K562 (cell line): ENCODE data around the gene ST7. TPM values are rescaled to one million over a fixed set of nuclear protein-coding genes. Genes with fewer than 3 reads are reported as not detected.
A peak's percentile ranks its signal among the peaks of the same experiment; 100 is the strongest.

Experiments used
- ATAC-seq: fragments of 200-7000 bp; cut with Tn5 transposase; 3 replicates; pipeline ENCODE4 v1.9.1; 2020; ENCODE audit warnings: moderate library complexity
- BruUV-seq: library from RNA; stranded (reverse); fragments of 400-500 nt; replicated peaks from 2 replicates; lab custom pipeline; 2021; lab: Mats Ljungman, UMichigan
- CTCF ChIA-PET: fragments of 300-600 bp; formaldehyde crosslinking; extraction: SDS; loops from one replicate; lab custom pipeline; 2021; ENCODE audit warnings: low intra/inter-chr PET ratio; lab: Yijun Ruan, JAX
- POLR2A ChIA-PET: fragments of 300-600, 350-650 bp; sonication (Branson Sonifier 250); formaldehyde crosslinking; extraction: SDS; loops from one replicate; lab custom pipeline; 2021; ENCODE audit warnings: antibody characterized with exemption, inconsistent platforms; lab: Yijun Ruan, JAX
- DNase-seq, 4 experiments: peaks; one replicate each; pipeline versions ENCODE4 v3.0.0 to v3.0.0-alpha.2; 2011 to 2018; ENCODE audit warnings: low spot score in 3 of 4, mixed read lengths in 3 of 4; ENCODE audit errors: extremely low read depth in 1 of 4
- FAIRE-seq: peaks from 2 replicates; lab custom pipeline; 2011; peaks lifted over from hg19 to GRCh38; lab: Jason Lieb, UNC
- H2AFZ ChIP-seq: 2 replicates; pipeline ENCODE4 v1.6.0; 2011; ENCODE audit warnings: low read depth, low read length, control low read depth, inconsistent platforms
- H3K27ac ChIP-seq: fragments of 200-600 bp; 3 replicates; pipeline ENCODE4 v1.8.0; 2011; ENCODE audit warnings: low read depth, mild to moderate bottlenecking, control low read depth, inconsistent platforms, low read length, moderate library complexity, mixed read lengths; ENCODE audit errors: extremely low read depth
- H3K27me3 ChIP-seq, 2 experiments: fragments of 300-600 bp in 1 of 2; 2 replicates in 1 of 2; 3 replicates in 1 of 2; pipeline versions ENCODE4 v1.6.0 to v1.8.0; 2011; ENCODE audit warnings: inconsistent platforms in 2 of 2, low read length in 2 of 2, mild to moderate bottlenecking in 1 of 2, mixed read lengths in 1 of 2, moderate library complexity in 1 of 2; ENCODE audit not compliant: control insufficient read depth in 2 of 2, insufficient read depth in 2 of 2
- H3K36me3 ChIP-seq: fragments of 300-600 bp; 3 replicates; pipeline ENCODE4 v1.8.0; 2011; ENCODE audit warnings: mild to moderate bottlenecking, low read length, inconsistent platforms; ENCODE audit not compliant: control insufficient read depth, insufficient read depth
- H3K4me1 ChIP-seq, 2 experiments: fragments of 200-600 bp in 1 of 2; replicated peaks in 1 of 2; 2 replicates in 1 of 2; 3 replicates in 1 of 2; pipeline versions ENCODE4 v1.5.1 to v1.8.0; 2011; ENCODE audit warnings: inconsistent platforms in 2 of 2, low read length in 2 of 2, mild to moderate bottlenecking in 1 of 2, mixed read lengths in 1 of 2, moderate library complexity in 1 of 2; ENCODE audit not compliant: control insufficient read depth in 2 of 2, insufficient read depth in 2 of 2
- H3K4me2 ChIP-seq: 2 replicates; pipeline ENCODE4 v1.6.1; 2011; ENCODE audit warnings: low read length, control low read depth, inconsistent platforms, mixed read lengths; ENCODE audit not compliant: insufficient read depth
- H3K4me3 ChIP-seq: fragments of 200-600 bp; sonication (generic), shearing (Covaris generic); 2 replicates; pipeline ENCODE4 v1.5.1; 2016; ENCODE audit warnings: control low read depth, inconsistent platforms
- H3K79me2 ChIP-seq: fragments of 200-600 bp; 3 replicates; pipeline ENCODE4 v1.8.0; 2011; ENCODE audit warnings: low read length, inconsistent platforms; ENCODE audit not compliant: control insufficient read depth, insufficient read depth
- H3K9ac ChIP-seq, 2 experiments: 2 replicates each; pipeline versions ENCODE4 v1.6.0 to v1.6.1; 2011; ENCODE audit warnings: low read depth in 2 of 2, low read length in 2 of 2, control low read depth in 1 of 2, inconsistent platforms in 1 of 2, mild to moderate bottlenecking in 1 of 2, mixed read lengths in 1 of 2; ENCODE audit not compliant: insufficient read depth in 1 of 2
- H3K9me1 ChIP-seq: one replicate; pipeline ENCODE4 v1.6.0; 2011; ENCODE audit warnings: inconsistent platforms, mild to moderate bottlenecking, low read length, moderate library complexity; ENCODE audit not compliant: control insufficient read depth, insufficient read depth
- H3K9me3 ChIP-seq: replicated peaks from 2 replicates; pipeline ENCODE4 v1.5.1; 2011; ENCODE audit warnings: low read depth, low read length, inconsistent platforms; ENCODE audit not compliant: control insufficient read depth, insufficient read depth
- H4K20me1 ChIP-seq: replicated peaks from 2 replicates; pipeline ENCODE4 v1.6.1; 2011; ENCODE audit warnings: low read length, inconsistent platforms, mixed read lengths; ENCODE audit not compliant: control insufficient read depth, insufficient read depth
- ATF7 ChIP-seq: fragments of 450-650 bp; IDR thresholded peaks from 2 replicates; pipeline ENCODE4 v1.7.1; 2014; ENCODE audit warnings: mild to moderate bottlenecking, moderate library complexity
- CBFA2T3 ChIP-seq: fragments of 450-650 bp; IDR thresholded peaks from 2 replicates; pipeline ENCODE4 v1.6.1; 2017
- EP300 ChIP-seq: IDR thresholded peaks from 2 replicates; pipeline ENCODE4 v1.6.1; 2012; ENCODE audit warnings: low read length, improper control_type of control experiment
- ERF ChIP-seq: fragments of 450-650 bp; formaldehyde crosslinking; IDR thresholded peaks from 2 replicates; pipeline ENCODE4 v1.4.0; 2020; ENCODE audit warnings: mild to moderate bottlenecking, mixed read lengths
- ETV1 ChIP-seq: fragments of 450-650 bp; conservative IDR thresholded peaks from 2 replicates; pipeline ENCODE4 v1.6.1; 2016; ENCODE audit warnings: missing genetic modification characterization, control low read depth, low read depth, missing compliant biosample characterization
- FOXK2 ChIP-seq, 2 experiments: fragments of 450-650 bp; IDR thresholded peaks in 1 of 2; conservative IDR thresholded peaks in 1 of 2; 2 replicates each; pipeline ENCODE4 v1.6.1; 2016; ENCODE audit warnings: low read depth in 2 of 2, mild to moderate bottlenecking in 1 of 2
- GTF2B ChIP-seq: IDR thresholded peaks from 2 replicates; pipeline ENCODE4 v1.6.1; 2011; ENCODE audit not compliant: insufficient read length; ENCODE audit errors: extremely low read depth
- HDAC2 ChIP-seq: fragments of 450-650 bp; IDR thresholded peaks from 2 replicates; pipeline ENCODE4 v1.6.1; 2016; ENCODE audit warnings: mild to moderate bottlenecking
- JUND ChIP-seq, 2 experiments: IDR thresholded peaks; 2 replicates in 1 of 2; 3 replicates in 1 of 2; pipeline ENCODE4 v1.6.1; 2011; ENCODE audit warnings: borderline replicate concordance in 2 of 2, low read depth in 2 of 2, low read length in 2 of 2, improper control_type of control experiment in 1 of 2, missing biosample characterization in 1 of 2, missing genetic modification characterization in 1 of 2, missing genetic modification reagents in 1 of 2
- SMAD1 ChIP-seq: fragments of 150-350 bp; IDR thresholded peaks from 2 replicates; pipeline ENCODE4 v1.6.1; 2014; ENCODE audit warnings: low read length, low read depth; ENCODE audit not compliant: partially characterized antibody
- TCF3 ChIP-seq: sonication (generic); formaldehyde crosslinking; IDR thresholded peaks from 2 replicates; pipeline ENCODE4 v1.4.0; 2020; ENCODE audit warnings: mild to moderate bottlenecking, missing genetic modification reagents
- WGBS: fragments of 100-300 bp; shearing (Covaris generic); methylation state at CpG from one replicate; pipeline ENCODE4 v1.1.6; 2016; ENCODE audit warnings: low coverage, mixed read lengths; ENCODE audit not compliant: insufficient coverage; ENCODE audit errors: missing lambda C conversion rate; 5-methylcytosine and 5-hydroxymethylcytosine counted together
- in situ Hi-C: fragments of 300-500 bp; cut with MboI; formaldehyde crosslinking; loops from 4 replicates; pipeline ENCODE4 v1.15.0; 2018; ENCODE audit warnings: inconsistent platforms, mixed read lengths
- intact Hi-C: fragments of 100-400 bp; cut with micrococcal nuclease; formaldehyde crosslinking; loops from 2 replicates; pipeline ENCODE4 v1.14.2; 2022
- polyA plus RNA-seq, 8 experiments: library from polyadenylated mRNA; depleted of rRNA in 4 of 8; stranded (reverse) in 5 of 8; unstranded in 3 of 8; fragments of >200 nt; fragmentation: Nextera tagmentation in 2 of 8; fragmentation: Illumina TruSeq in 1 of 8; extraction: Ambion mirVana in 2 of 8; extraction: Trizol in 1 of 8; gene quantifications; 2 replicates each; pipeline versions ENCODE4 v1.2.1 to v1.2.3, GENCODE V29; 2011 to 2014; ENCODE audit warnings: inconsistent platforms in 1 of 8, missing spikeins in 1 of 8
- total RNA-seq, 7 experiments: library from RNA; depleted of rRNA in 6 of 7; stranded (reverse); fragments of >200 nt in 6 of 7; fragmentation: Illumina TruSeq in 2 of 7; extraction: Trizol in 2 of 7; gene quantifications; 2 replicates each; pipeline versions ENCODE4 v1.2.1 to v1.2.3, GENCODE V29; 2011 to 2021; ENCODE audit warnings: low replicate concordance in 1 of 7
- TF ChIP-seq, protein P1 (sequence below): fragments of 450-650 bp; IDR thresholded peaks from 2 replicates; pipeline ENCODE4 v1.6.1; 2018; ENCODE audit not compliant: partially characterized antibody
- TF ChIP-seq, protein P2 (sequence below): fragments of 450-650 bp; IDR thresholded peaks from 2 replicates; pipeline ENCODE4 v1.6.1; 2014; ENCODE audit warnings: low read depth, mild to moderate bottlenecking, moderate library complexity, borderline replicate concordance
- TF ChIP-seq, protein P3 (sequence below): fragments of 450-650 bp; IDR thresholded peaks from 2 replicates; pipeline ENCODE4 v1.6.1; 2016; ENCODE audit warnings: missing biosample characterization, missing genetic modification characterization

ST7 gene
- total and polyA plus RNA-seq, 9 of the 15 experiments (the other 6 are each of a cell fraction or from before 2014, with no cell fraction given) = 23.9 to 56.3 (median 36.9) TPM

DNA sequence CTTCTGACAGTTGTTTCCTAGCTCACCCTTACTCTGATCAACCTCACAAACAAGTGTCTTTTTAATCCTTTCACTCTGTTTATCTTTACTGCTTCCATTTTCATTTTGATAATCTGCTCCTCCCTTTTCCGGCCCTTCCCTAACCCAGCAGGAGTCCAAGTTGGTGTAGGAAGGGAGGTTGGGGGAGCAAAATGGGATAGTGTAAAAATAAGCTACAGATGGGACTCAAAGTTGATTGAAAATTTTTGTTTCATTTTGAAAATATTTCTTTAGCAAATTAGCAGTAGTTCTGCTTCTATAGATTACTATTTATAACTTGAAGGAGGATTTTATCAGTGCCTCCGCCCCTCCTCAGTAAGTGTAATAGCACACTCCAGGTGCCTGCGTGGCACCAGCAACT, 257.6 kb downstream of the ST7 start:
- Histone ChIP-seq H3K4me2 (peak overlapping the region; percentile 13; the same call in 1 of the 2 replicates), H3K27me3 (no peaks in the 10 kb centered on the region), H3K4me1 (peaks cover 3 to 25% of the 10 kb centered on the region in 2 experiments; a peak in 4 of 5 replicates), H3K9ac (no peak overlapping the region; a peak in 1 of 4 replicates), H3K9me1 (no peaks in the 10 kb centered on the region), H4K20me1 (no peaks in the 10 kb centered on the region), H3K79me2 (no peaks in the 10 kb centered on the region), H3K4me3 (no peak overlapping the region), H3K9me3 (no peaks in the 10 kb centered on the region), H2AFZ (peak overlapping the region; percentile 15), H3K36me3 (peaks cover 54% of the 10 kb centered on the region), H3K27ac (peak overlapping the region; percentile 34)
- ChIA-PET CTCF (no interaction called here), POLR2A (no interaction called here)
- in situ Hi-C loops = no loop called here
- DNase-seq (peak in 1 of 4 experiments; percentile 38), ATAC-seq (peak; percentile 39), FAIRE-seq (no peak)
- BruUV-seq = no TSS peak
- WGBS = 58% methylated on average over 3 of the region's 3 CpGs
- intact Hi-C loops = no loop called here
- TF ChIP-seq EP300 = peak; percentile 14; the same call in 1 of the 2 replicates
- peak; percentile 11; the same call in 1 of the 2 replicates for TF ChIP-seq ERF (CRISPR knock-in tag)
- TF ChIP-seq SMAD1 = no peak
- peak; percentile 62 for TF ChIP-seq ETV1 (tag)
- TF ChIP-seq CBFA2T3 = peak; percentile 39
- TF ChIP-seq FOXK2 (conservative IDR thresholded peaks at IDR 0.05 in 1 of 2, IDR thresholded peaks at IDR 0.05 in 1 of 2; ENCODE audit: low read depth in 2 of 2) = peak in 1 of 2 experiments; percentile 63; a peak in 2 of 4 replicates
- TF ChIP-seq, protein P1, sequence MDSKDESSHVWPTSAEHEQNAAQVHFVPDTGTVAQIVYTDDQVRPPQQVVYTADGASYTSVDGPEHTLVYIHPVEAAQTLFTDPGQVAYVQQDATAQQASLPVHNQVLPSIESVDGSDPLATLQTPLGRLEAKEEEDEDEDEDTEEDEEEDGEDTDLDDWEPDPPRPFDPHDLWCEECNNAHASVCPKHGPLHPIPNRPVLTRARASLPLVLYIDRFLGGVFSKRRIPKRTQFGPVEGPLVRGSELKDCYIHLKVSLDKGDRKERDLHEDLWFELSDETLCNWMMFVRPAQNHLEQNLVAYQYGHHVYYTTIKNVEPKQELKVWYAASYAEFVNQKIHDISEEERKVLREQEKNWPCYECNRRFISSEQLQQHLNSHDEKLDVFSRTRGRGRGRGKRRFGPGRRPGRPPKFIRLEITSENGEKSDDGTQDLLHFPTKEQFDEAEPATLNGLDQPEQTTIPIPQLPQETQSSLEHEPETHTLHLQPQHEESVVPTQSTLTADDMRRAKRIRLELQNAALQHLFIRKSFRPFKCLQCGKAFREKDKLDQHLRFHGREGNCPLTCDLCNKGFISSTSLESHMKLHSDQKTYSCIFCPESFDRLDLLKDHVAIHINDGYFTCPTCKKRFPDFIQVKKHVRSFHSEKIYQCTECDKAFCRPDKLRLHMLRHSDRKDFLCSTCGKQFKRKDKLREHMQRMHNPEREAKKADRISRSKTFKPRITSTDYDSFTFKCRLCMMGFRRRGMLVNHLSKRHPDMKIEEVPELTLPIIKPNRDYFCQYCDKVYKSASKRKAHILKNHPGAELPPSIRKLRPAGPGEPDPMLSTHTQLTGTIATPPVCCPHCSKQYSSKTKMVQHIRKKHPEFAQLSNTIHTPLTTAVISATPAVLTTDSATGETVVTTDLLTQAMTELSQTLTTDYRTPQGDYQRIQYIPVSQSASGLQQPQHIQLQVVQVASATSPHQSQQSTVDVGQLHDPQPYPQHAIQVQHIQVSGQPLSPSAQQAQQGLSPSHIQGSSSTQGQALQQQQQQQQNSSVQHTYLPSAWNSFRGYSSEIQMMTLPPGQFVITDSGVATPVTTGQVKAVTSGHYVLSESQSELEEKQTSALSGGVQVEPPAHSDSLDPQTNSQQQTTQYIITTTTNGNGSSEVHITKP = peak; percentile 98
- TF ChIP-seq HDAC2 = no peak
- TF ChIP-seq TCF3 (CRISPR knock-in tag) = peak; percentile 8; the same call in 1 of the 2 replicates
- TF ChIP-seq, protein P2, sequence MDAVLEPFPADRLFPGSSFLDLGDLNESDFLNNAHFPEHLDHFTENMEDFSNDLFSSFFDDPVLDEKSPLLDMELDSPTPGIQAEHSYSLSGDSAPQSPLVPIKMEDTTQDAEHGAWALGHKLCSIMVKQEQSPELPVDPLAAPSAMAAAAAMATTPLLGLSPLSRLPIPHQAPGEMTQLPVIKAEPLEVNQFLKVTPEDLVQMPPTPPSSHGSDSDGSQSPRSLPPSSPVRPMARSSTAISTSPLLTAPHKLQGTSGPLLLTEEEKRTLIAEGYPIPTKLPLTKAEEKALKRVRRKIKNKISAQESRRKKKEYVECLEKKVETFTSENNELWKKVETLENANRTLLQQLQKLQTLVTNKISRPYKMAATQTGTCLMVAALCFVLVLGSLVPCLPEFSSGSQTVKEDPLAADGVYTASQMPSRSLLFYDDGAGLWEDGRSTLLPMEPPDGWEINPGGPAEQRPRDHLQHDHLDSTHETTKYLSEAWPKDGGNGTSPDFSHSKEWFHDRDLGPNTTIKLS = peak; percentile 58; the same call in 1 of the 2 replicates
- TF ChIP-seq ATF7 = peak; percentile 79; the same call in 1 of the 2 replicates
- no peak for TF ChIP-seq JUND (IDR thresholded peaks at IDR 0.05; ENCODE audit: borderline replicate concordance, low read depth, low read length)
- no peak for TF ChIP-seq JUND (tag; IDR thresholded peaks at IDR 0.05; ENCODE audit: borderline replicate concordance, low read depth, low read length)
- no peak for TF ChIP-seq GTF2B
- TF ChIP-seq, protein P3, sequence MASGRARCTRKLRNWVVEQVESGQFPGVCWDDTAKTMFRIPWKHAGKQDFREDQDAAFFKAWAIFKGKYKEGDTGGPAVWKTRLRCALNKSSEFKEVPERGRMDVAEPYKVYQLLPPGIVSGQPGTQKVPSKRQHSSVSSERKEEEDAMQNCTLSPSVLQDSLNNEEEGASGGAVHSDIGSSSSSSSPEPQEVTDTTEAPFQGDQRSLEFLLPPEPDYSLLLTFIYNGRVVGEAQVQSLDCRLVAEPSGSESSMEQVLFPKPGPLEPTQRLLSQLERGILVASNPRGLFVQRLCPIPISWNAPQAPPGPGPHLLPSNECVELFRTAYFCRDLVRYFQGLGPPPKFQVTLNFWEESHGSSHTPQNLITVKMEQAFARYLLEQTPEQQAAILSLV = 0 out of 2 replicates have a peak, but pooled peaks have one; percentile 13
